SH-SY5Y (cell line): ENCODE results near the gene RNF212B.

Experiments
- GATA2 ChIP-seq: IDR thresholded peaks from 2 replicates; pipeline ENCODE4 v1.6.1; 2011; ENCODE audit warnings: mild to moderate bottlenecking, low read depth, low read length
- GATA3 ChIP-seq: IDR thresholded peaks from 2 replicates; pipeline ENCODE4 v1.6.1; 2011; ENCODE audit warnings: low read depth, mild to moderate bottlenecking, low read length, moderate library complexity

GRCh38 chr14:23284654-23285529 lies 47.2 kb downstream of the RNF212B start:
- TF ChIP-seq GATA3, result no peak
- no peak for TF ChIP-seq GATA2
